ENCODE data around the gene SAMD4B.

DNA sequence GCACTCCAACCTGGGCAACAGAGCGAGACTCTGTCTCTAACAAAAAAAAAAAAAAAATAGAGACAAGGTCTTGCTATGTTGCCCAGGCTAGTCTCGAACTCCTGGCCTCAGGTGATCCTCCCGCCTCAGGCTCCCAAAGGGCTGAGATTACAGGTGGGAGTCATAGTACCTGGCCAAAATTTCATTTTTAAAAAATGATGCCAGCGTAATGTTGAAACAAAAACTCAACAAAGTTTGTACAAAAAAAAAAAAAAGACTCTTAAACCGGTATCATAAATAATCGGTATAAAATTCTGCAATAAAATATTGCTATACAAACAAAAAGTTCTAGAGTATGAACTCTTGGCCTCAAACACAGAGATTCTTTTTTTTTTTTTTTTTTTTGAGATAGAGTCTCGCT, 9.9 kb upstream of the SAMD4B start:
- TF ChIP-seq, protein P1, sequence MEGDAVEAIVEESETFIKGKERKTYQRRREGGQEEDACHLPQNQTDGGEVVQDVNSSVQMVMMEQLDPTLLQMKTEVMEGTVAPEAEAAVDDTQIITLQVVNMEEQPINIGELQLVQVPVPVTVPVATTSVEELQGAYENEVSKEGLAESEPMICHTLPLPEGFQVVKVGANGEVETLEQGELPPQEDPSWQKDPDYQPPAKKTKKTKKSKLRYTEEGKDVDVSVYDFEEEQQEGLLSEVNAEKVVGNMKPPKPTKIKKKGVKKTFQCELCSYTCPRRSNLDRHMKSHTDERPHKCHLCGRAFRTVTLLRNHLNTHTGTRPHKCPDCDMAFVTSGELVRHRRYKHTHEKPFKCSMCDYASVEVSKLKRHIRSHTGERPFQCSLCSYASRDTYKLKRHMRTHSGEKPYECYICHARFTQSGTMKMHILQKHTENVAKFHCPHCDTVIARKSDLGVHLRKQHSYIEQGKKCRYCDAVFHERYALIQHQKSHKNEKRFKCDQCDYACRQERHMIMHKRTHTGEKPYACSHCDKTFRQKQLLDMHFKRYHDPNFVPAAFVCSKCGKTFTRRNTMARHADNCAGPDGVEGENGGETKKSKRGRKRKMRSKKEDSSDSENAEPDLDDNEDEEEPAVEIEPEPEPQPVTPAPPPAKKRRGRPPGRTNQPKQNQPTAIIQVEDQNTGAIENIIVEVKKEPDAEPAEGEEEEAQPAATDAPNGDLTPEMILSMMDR (IDR thresholded peaks at IDR 0.05): no peak
- TF ChIP-seq POLR2AphosphoS5 (IDR thresholded peaks at IDR 0.05): no peak
- TF ChIP-seq POLR2A (IDR thresholded peaks at IDR 0.05): no peak

Measured in prostate gland (tissue), 2 donors.